GM23338 (cell line): ENCODE results near the gene TNC.
"Not testable (repeated sequence)": the region's sequence is repeated elsewhere in the genome, so short reads cannot be mapped to it uniquely, and the experiment has no call there.

ENCODE experiments used
- CREB1 ChIP-seq: fragments of 250-450 bp; sonication (Bioruptor Pico); IDR thresholded peaks from 2 replicates; pipeline ENCODE4 v1.5.0; 2020; ENCODE audit warnings: low read depth, mild to moderate bottlenecking, moderate library complexity
- ETS1 ChIP-seq: IDR thresholded peaks from 2 replicates; pipeline ENCODE4 v1.6.1; 2016; ENCODE audit warnings: antibody characterized with exemption
- EZH2 ChIP-seq: fragments of 200-600 bp; sonication (generic); IDR thresholded peaks from one replicate; pipeline ENCODE4 v1.8.0; 2017; ENCODE audit warnings: antibody characterized with exemption, mild to moderate bottlenecking, low read depth; ENCODE audit not compliant: unreplicated experiment
- EZH2phosphoT487 ChIP-seq: fragments of 200-600 bp; sonication (generic); IDR thresholded peaks from one replicate; pipeline ENCODE4 v1.8.1; 2018; ENCODE audit warnings: antibody characterized with exemption; ENCODE audit not compliant: unreplicated experiment
- JUNB ChIP-seq: IDR thresholded peaks from one replicate; pipeline ENCODE4 v1.6.1; 2016; ENCODE audit warnings: antibody characterized with exemption; ENCODE audit not compliant: unreplicated experiment
- NANOG ChIP-seq: IDR thresholded peaks from 2 replicates; pipeline ENCODE4 v1.6.1; 2016; ENCODE audit warnings: antibody characterized with exemption, borderline replicate concordance
- POLR2AphosphoS5 ChIP-seq: IDR thresholded peaks from 2 replicates; pipeline ENCODE4 v1.6.1; 2016; ENCODE audit warnings: antibody characterized with exemption, low read depth
- REST ChIP-seq: IDR thresholded peaks from one replicate; pipeline ENCODE4 v1.6.1; 2018; ENCODE audit warnings: antibody characterized with exemption; ENCODE audit not compliant: unreplicated experiment
- STAT1 ChIP-seq: IDR thresholded peaks from one replicate; pipeline ENCODE4 v1.6.1; 2016; ENCODE audit warnings: antibody characterized with exemption; ENCODE audit not compliant: unreplicated experiment
- ZNF114 ChIP-seq: fragments of 250-450 bp; sonication (Bioruptor Pico); IDR thresholded peaks from 2 replicates; pipeline ENCODE4 v1.5.0; 2020; ENCODE audit warnings: mild to moderate bottlenecking, moderate library complexity
- ZNF331 ChIP-seq: fragments of 250-450 bp; sonication (Bioruptor Pico); IDR thresholded peaks from 2 replicates; pipeline ENCODE4 v1.5.0; 2020; ENCODE audit warnings: low read depth, mild to moderate bottlenecking, moderate library complexity
- ZNF462 ChIP-seq: fragments of 250-450 bp; sonication (Bioruptor Pico); IDR thresholded peaks from 2 replicates; pipeline ENCODE4 v1.5.0; 2020; ENCODE audit warnings: mild to moderate bottlenecking, moderate library complexity
- TF ChIP-seq, protein P1 (sequence below), 2 experiments: fragments of 200-600 bp in 1 of 2; sonication (generic) in 1 of 2; conservative IDR thresholded peaks; 2 replicates each; pipeline versions ENCODE4 v1.5.1 to v1.6.1; 2016 to 2017; ENCODE audit warnings: antibody characterized with exemption in 2 of 2, low read depth in 2 of 2, mild to moderate bottlenecking in 2 of 2, moderate library complexity in 1 of 2

GRCh38 chr9:115128726-115129125 is 10.8 kb upstream of the TNC start:
- TF ChIP-seq REST; EZH2; POLR2AphosphoS5; STAT1; EZH2phosphoT487; CREB1 (CRISPR knock-in tag); JUNB; ETS1; ZNF114; ZNF331 (CRISPR knock-in tag); NANOG; ZNF462: not testable (repeated sequence)
- TF ChIP-seq, protein P1, sequence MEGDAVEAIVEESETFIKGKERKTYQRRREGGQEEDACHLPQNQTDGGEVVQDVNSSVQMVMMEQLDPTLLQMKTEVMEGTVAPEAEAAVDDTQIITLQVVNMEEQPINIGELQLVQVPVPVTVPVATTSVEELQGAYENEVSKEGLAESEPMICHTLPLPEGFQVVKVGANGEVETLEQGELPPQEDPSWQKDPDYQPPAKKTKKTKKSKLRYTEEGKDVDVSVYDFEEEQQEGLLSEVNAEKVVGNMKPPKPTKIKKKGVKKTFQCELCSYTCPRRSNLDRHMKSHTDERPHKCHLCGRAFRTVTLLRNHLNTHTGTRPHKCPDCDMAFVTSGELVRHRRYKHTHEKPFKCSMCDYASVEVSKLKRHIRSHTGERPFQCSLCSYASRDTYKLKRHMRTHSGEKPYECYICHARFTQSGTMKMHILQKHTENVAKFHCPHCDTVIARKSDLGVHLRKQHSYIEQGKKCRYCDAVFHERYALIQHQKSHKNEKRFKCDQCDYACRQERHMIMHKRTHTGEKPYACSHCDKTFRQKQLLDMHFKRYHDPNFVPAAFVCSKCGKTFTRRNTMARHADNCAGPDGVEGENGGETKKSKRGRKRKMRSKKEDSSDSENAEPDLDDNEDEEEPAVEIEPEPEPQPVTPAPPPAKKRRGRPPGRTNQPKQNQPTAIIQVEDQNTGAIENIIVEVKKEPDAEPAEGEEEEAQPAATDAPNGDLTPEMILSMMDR (conservative IDR thresholded peaks at IDR 0.05; ENCODE audit: low read depth in 2 of 2), result not testable (repeated sequence)
